GM23248 (cell line): ENCODE measurements around the gene LIN54. TPM values are rescaled to one million over a fixed set of nuclear protein-coding genes. Genes with fewer than 3 reads are reported as not detected.

ENCODE experiments used
- DNase-seq: peaks from one replicate; pipeline ENCODE4 v3.0.0-alpha.2; 2015
- H2AFZ ChIP-seq: fragments of 200-600 bp; sonication (generic); 2 replicates; pipeline ENCODE4 v1.6.1; 2016; ENCODE audit warnings: antibody characterized with exemption
- H3F3A ChIP-seq: fragments of 200-600 bp; sonication (generic); 2 replicates; pipeline ENCODE4 v1.6.1; 2016; ENCODE audit warnings: mild to moderate bottlenecking, antibody characterized with exemption, mixed run types; ENCODE audit not compliant: insufficient read depth
- H3K27ac ChIP-seq: fragments of 200-600 bp; sonication (generic); 2 replicates; pipeline ENCODE4 v1.5.1; 2016; ENCODE audit warnings: mild to moderate bottlenecking
- H3K27me3 ChIP-seq: fragments of 200-600 bp; sonication (generic); replicated peaks from 2 replicates; pipeline ENCODE4 v1.6.1; 2016; ENCODE audit warnings: mild to moderate bottlenecking; ENCODE audit not compliant: insufficient read depth
- H3K36me3 ChIP-seq: fragments of 200-600 bp; sonication (generic); 2 replicates; pipeline ENCODE4 v1.6.1; 2016; ENCODE audit warnings: low read depth, mild to moderate bottlenecking
- H3K4me1 ChIP-seq: fragments of 200-600 bp; sonication (generic); 2 replicates; pipeline ENCODE4 v1.6.1; 2016; ENCODE audit warnings: mild to moderate bottlenecking; ENCODE audit not compliant: insufficient read depth
- H3K4me2 ChIP-seq: fragments of 200-600 bp; sonication (generic); one replicate; pipeline ENCODE4 v1.6.1; 2016; ENCODE audit warnings: mild to moderate bottlenecking; ENCODE audit not compliant: unreplicated experiment
- H3K4me3 ChIP-seq: fragments of 200-600 bp; sonication (generic); 2 replicates; pipeline ENCODE4 v1.5.1; 2016; ENCODE audit warnings: mild to moderate bottlenecking
- H3K79me2 ChIP-seq: fragments of 200-600 bp; sonication (generic); 2 replicates; pipeline ENCODE4 v1.6.1; 2016; ENCODE audit warnings: mild to moderate bottlenecking; ENCODE audit not compliant: insufficient read depth
- H3K9ac ChIP-seq: fragments of 200-600 bp; sonication (generic); 2 replicates; pipeline ENCODE4 v1.6.1; 2016; ENCODE audit warnings: mild to moderate bottlenecking
- H3K9me2 ChIP-seq: fragments of 200-600 bp; sonication (generic); 2 replicates; pipeline ENCODE4 v1.6.1; 2016; ENCODE audit warnings: mixed run types, mild to moderate bottlenecking, moderate library complexity; ENCODE audit not compliant: insufficient read depth
- H3K9me3 ChIP-seq: fragments of 200-600 bp; sonication (generic); one replicate; pipeline ENCODE4 v1.6.1; 2017; ENCODE audit warnings: low read depth
- H4K20me1 ChIP-seq: fragments of 200-600 bp; sonication (generic); 2 replicates; pipeline ENCODE4 v1.6.0; 2016; ENCODE audit not compliant: insufficient read depth
- EZH2 ChIP-seq: fragments of 200-600 bp; sonication (generic); IDR thresholded peaks from 2 replicates; pipeline ENCODE4 v1.6.1; 2018; ENCODE audit warnings: antibody characterized with exemption, mild to moderate bottlenecking; ENCODE audit not compliant: insufficient read depth, poor library complexity, severe bottlenecking
- EZH2phosphoT487 ChIP-seq: fragments of 200-600 bp; sonication (generic); IDR thresholded peaks from 2 replicates; pipeline ENCODE4 v1.6.1; 2018; ENCODE audit warnings: antibody characterized with exemption, moderate library complexity, mild to moderate bottlenecking, low read depth; ENCODE audit not compliant: insufficient read depth
- WGBS, 2 experiments: methylation state at CpG; one replicate each; pipeline ENCODE4 v1.1.6; 2015 to 2017; ENCODE audit warnings: low lambda C conversion rate in 2 of 2, low coverage in 1 of 2; ENCODE audit errors: missing lambda C conversion rate in 2 of 2; 5-methylcytosine and 5-hydroxymethylcytosine counted together
- in situ Hi-C: fragments of 300-500 bp; cut with MboI; formaldehyde crosslinking; loops from 2 replicates; pipeline ENCODE4 v1.15.0; 2020
- polyA plus RNA-seq: library from polyadenylated mRNA; unstranded; fragments of >200 nt; fragmentation: Nextera tagmentation; extraction: Ambion mirVana; gene quantifications from 2 replicates; pipeline ENCODE4 v1.2.1, GENCODE V29; 2016
- total RNA-seq: library from RNA; depleted of rRNA; stranded (reverse); fragments of >200 nt; shearing (Covaris generic); gene quantifications from 2 replicates; pipeline ENCODE4 v1.2.3, GENCODE V29; 2014

LIN54 gene
- total and polyA plus RNA-seq, 2 experiments from 2014 or later, result 6.4 to 13.3 TPM

- peaks cover 31% of the 10 kb centered on the region for H3K36me3 ChIP-seq
- peaks cover 86% of the 10 kb centered on the region for H3K79me2 ChIP-seq
- no peaks in the 10 kb centered on the region for H4K20me1 ChIP-seq
- H3F3A ChIP-seq, result peaks cover 54% of the 10 kb centered on the region
- no peak for DNase-seq
- in situ Hi-C loops, result no loop called here
- H3K4me1 ChIP-seq, result peaks cover 25% of the 10 kb centered on the region
- H3K27me3 ChIP-seq, result no peaks in the 10 kb centered on the region
- H3K9ac ChIP-seq, result no peak overlapping the region
- 100% methylated on average over 1 of the region's 1 CpG for whole genome bisulfite sequencing, 2 experiments
- peak overlapping the region; percentile 100 for H3K27ac ChIP-seq
- no peak for TF ChIP-seq EZH2phosphoT487
- no peak for TF ChIP-seq EZH2
- no peaks in the 10 kb centered on the region for H3K9me2 ChIP-seq
- no peak overlapping the region for H3K4me3 ChIP-seq
- H3K9me3 ChIP-seq, result no peaks in the 10 kb centered on the region
- H3K4me2 ChIP-seq, result no peak overlapping the region
- H2AFZ ChIP-seq, result no peak overlapping the region
Observed at GRCh38 chr4:82896755-82897154, 113.9 kb downstream of the LIN54 start.

- TF ChIP-seq EZH2 (no peak), EZH2phosphoT487 (no peak)
- H3K4me2 ChIP-seq, result no peak overlapping the region
- no peak overlapping the region for H3K27ac ChIP-seq
- peaks cover 92% of the 10 kb centered on the region for H3K79me2 ChIP-seq
- H3K4me1 ChIP-seq, result peaks cover 24% of the 10 kb centered on the region
- in situ Hi-C loops, result no loop called here
- peaks cover 31% of the 10 kb centered on the region for H3K36me3 ChIP-seq
- H3K4me3 ChIP-seq, result no peak overlapping the region
- DNase-seq, result peak; percentile 13
- no peaks in the 10 kb centered on the region for H3K9me3 ChIP-seq
- H2AFZ ChIP-seq, result no peak overlapping the region
- 95 to 100% methylated on average over 3 of the region's 3 CpGs for WGBS, 2 experiments
- peaks cover 45% of the 10 kb centered on the region for H3F3A ChIP-seq
- no peak overlapping the region for H3K9ac ChIP-seq
- no peaks in the 10 kb centered on the region for H3K27me3 ChIP-seq
- no peaks in the 10 kb centered on the region for H3K9me2 ChIP-seq
- peaks cover 1% of the 10 kb centered on the region; the same call in 1 of the 2 replicates for H4K20me1 ChIP-seq
Observed at GRCh38 chr4:82893942-82894341, 116.7 kb downstream of the LIN54 start.

- in situ Hi-C loops, result no loop called here
- Histone ChIP-seq H3K9ac (peak overlapping the region; percentile 100), H2AFZ (no peak overlapping the region), H3F3A (peaks cover 35% of the 10 kb centered on the region), H3K9me3 (no peaks in the 10 kb centered on the region), H3K4me1 (peaks cover 18% of the 10 kb centered on the region), H3K27ac (peak overlapping the region; percentile 99), H3K27me3 (no peaks in the 10 kb centered on the region), H3K4me3 (no peak overlapping the region), H3K9me2 (no peaks in the 10 kb centered on the region), H4K20me1 (peaks cover 4% of the 10 kb centered on the region; the same call in 1 of the 2 replicates), H3K4me2 (no peak overlapping the region), H3K79me2 (peaks cover 92% of the 10 kb centered on the region), H3K36me3 (peaks cover 24% of the 10 kb centered on the region)
- DNase-seq, result no peak
- TF ChIP-seq EZH2, result no peak
- TF ChIP-seq EZH2phosphoT487, result no peak
- 91 to 96% methylated on average over 1 of the region's 1 CpG for WGBS, 2 experiments
Observed at GRCh38 chr4:82892467-82892802, 118.2 kb downstream of the LIN54 start.

GRCh38 chr4:82891707-82892466 lies 118.7 kb downstream of the LIN54 start:
- H3K4me2 ChIP-seq, result peak overlapping the region; percentile 85
- DNase-seq, result peak; percentile 54
- H4K20me1 ChIP-seq, result peaks cover 4% of the 10 kb centered on the region; the same call in 1 of the 2 replicates
- H3K9ac ChIP-seq, result peak overlapping the region; percentile 100
- H3K9me3 ChIP-seq, result no peaks in the 10 kb centered on the region
- no peak for TF ChIP-seq EZH2
- TF ChIP-seq EZH2phosphoT487, result no peak
- peak overlapping the region; percentile 66 for H2AFZ ChIP-seq
- H3K9me2 ChIP-seq, result no peaks in the 10 kb centered on the region
- 18 to 24% methylated on average over 7 of the region's 7 CpGs for WGBS, 2 experiments
- peaks cover 18% of the 10 kb centered on the region for H3K4me1 ChIP-seq
- H3K79me2 ChIP-seq, result peaks cover 92% of the 10 kb centered on the region
- peak overlapping the region; percentile 99 for H3K27ac ChIP-seq
- H3K4me3 ChIP-seq, result peak overlapping the region; percentile 95
- H3K27me3 ChIP-seq, result no peaks in the 10 kb centered on the region
- peaks cover 21% of the 10 kb centered on the region for H3K36me3 ChIP-seq
- peaks cover 31% of the 10 kb centered on the region for H3F3A ChIP-seq
- in situ Hi-C loops, result no loop called here
